IMR-90 (cell line): Measurements from ENCODE around the gene PHEX. TPM values are rescaled to one million over a fixed set of nuclear protein-coding genes. Genes with fewer than 3 reads are reported as not detected.

Experiments used
- ATAC-seq: fragments of 200-7000 bp; cut with Tn5 transposase; 2 replicates; pipeline ENCODE4 v1.9.1; 2020; ENCODE audit warnings: low read depth, mild to moderate bottlenecking, moderate library complexity
- BruUV-seq: library from RNA; stranded (reverse); fragments of 400-500 nt; replicated peaks from 2 replicates; lab custom pipeline; 2021; lab: Mats Ljungman, UMichigan
- CTCF ChIA-PET: fragments of 300-600 bp; formaldehyde crosslinking; extraction: SDS; loops from one replicate; lab custom pipeline; 2021; ENCODE audit warnings: antibody characterized with exemption; lab: Yijun Ruan, JAX
- POLR2A ChIA-PET: fragments of 300-600 bp; sonication (Branson Sonifier 250); formaldehyde crosslinking; loops from one replicate; lab custom pipeline; 2022; ENCODE audit warnings: antibody characterized with exemption; ENCODE audit not compliant: unreplicated experiment; lab: Charles Lee
- DNase-seq: peaks from one replicate; pipeline ENCODE4 v3.0.0; 2013
- H2AFZ ChIP-seq: replicated peaks from 2 replicates; pipeline ENCODE3; 2013; ENCODE audit warnings: low read length, mild to moderate bottlenecking; ENCODE audit not compliant: poor library complexity
- H2AK5ac ChIP-seq: 2 replicates; pipeline ENCODE4 v1.6.1; 2013; ENCODE audit warnings: low read depth, low read length, inconsistent platforms
- H2AK9ac ChIP-seq: replicated peaks from 2 replicates; pipeline ENCODE3; 2013; ENCODE audit warnings: mild to moderate bottlenecking, low read depth, low read length, moderate library complexity; ENCODE audit not compliant: poor library complexity
- H2BK120ac ChIP-seq: 2 replicates; pipeline ENCODE4 v1.6.1; 2013; ENCODE audit warnings: low read depth, low read length, inconsistent platforms
- H2BK15ac ChIP-seq: 3 replicates; pipeline ENCODE4 v1.6.1; 2013; ENCODE audit warnings: low read depth, low read length, inconsistent platforms
- H2BK20ac ChIP-seq: 2 replicates; pipeline ENCODE4 v1.6.1; 2013; ENCODE audit warnings: low read depth, mild to moderate bottlenecking, inconsistent platforms, low read length, moderate library complexity
- H2BK5ac ChIP-seq: 2 replicates; pipeline ENCODE4 v1.6.1; 2013; ENCODE audit warnings: mild to moderate bottlenecking, low read depth, low read length, inconsistent platforms; ENCODE audit not compliant: poor library complexity, severe bottlenecking
- H3K14ac ChIP-seq: replicated peaks from 2 replicates; pipeline ENCODE4 v1.6.1; 2013; ENCODE audit warnings: low read depth, low read length, inconsistent platforms
- H3K18ac ChIP-seq: 2 replicates; pipeline ENCODE4 v1.6.1; 2013; ENCODE audit warnings: low read depth, low read length, control low read depth
- H3K23ac ChIP-seq: 2 replicates; pipeline ENCODE4 v1.6.1; 2013; ENCODE audit warnings: low read depth, low read length, inconsistent platforms
- H3K27ac ChIP-seq: 2 replicates; pipeline ENCODE4 v1.5.1; 2013; ENCODE audit warnings: mild to moderate bottlenecking, control low read depth, low read length; ENCODE audit not compliant: insufficient read depth
- H3K27me3 ChIP-seq: 2 replicates; pipeline ENCODE4 v1.6.1; 2013; ENCODE audit warnings: low read length; ENCODE audit not compliant: control insufficient read depth, insufficient read depth
- H3K36me3 ChIP-seq: 2 replicates; pipeline ENCODE4 v1.6.1; 2013; ENCODE audit warnings: low read length, mixed read lengths; ENCODE audit not compliant: control insufficient read depth, insufficient read depth
- H3K4ac ChIP-seq: 2 replicates; pipeline ENCODE4 v1.6.1; 2013; ENCODE audit warnings: low read depth, low read length, inconsistent platforms
- H3K4me1 ChIP-seq: 2 replicates; pipeline ENCODE4 v1.6.1; 2013; ENCODE audit warnings: low read length, mixed read lengths; ENCODE audit not compliant: control insufficient read depth, insufficient read depth
- H3K4me2 ChIP-seq: 2 replicates; pipeline ENCODE4 v1.6.1; 2013; ENCODE audit warnings: low read depth, mild to moderate bottlenecking, control low read depth, low read length, moderate library complexity
- H3K4me3 ChIP-seq: 2 replicates; pipeline ENCODE4 v1.5.1; 2013; ENCODE audit warnings: low read depth, mild to moderate bottlenecking, control low read depth, low read length, moderate library complexity; ENCODE audit not compliant: insufficient read depth
- H3K56ac ChIP-seq: 2 replicates; pipeline ENCODE4 v1.6.1; 2013; ENCODE audit warnings: low read length, inconsistent platforms; ENCODE audit not compliant: insufficient read depth; ENCODE audit errors: extremely low read depth
- H3K79me1 ChIP-seq, 2 experiments: 2 replicates each; pipeline ENCODE4 v1.6.1; 2013; ENCODE audit warnings: low read length in 2 of 2, inconsistent platforms in 1 of 2, low read depth in 1 of 2
- H3K9ac ChIP-seq: 2 replicates; pipeline ENCODE4 v1.6.1; 2013; ENCODE audit warnings: low read depth, low read length, control low read depth
- H3K9me1 ChIP-seq: 2 replicates; pipeline ENCODE4 v1.6.1; 2013; ENCODE audit warnings: low read length, inconsistent platforms; ENCODE audit not compliant: insufficient read depth
- H3K9me3 ChIP-seq: 2 replicates; pipeline ENCODE4 v1.6.1; 2013; ENCODE audit warnings: low read length; ENCODE audit not compliant: control insufficient read depth, insufficient read depth
- H4K20me1 ChIP-seq: 2 replicates; pipeline ENCODE4 v1.6.1; 2013; ENCODE audit warnings: low read length, inconsistent platforms; ENCODE audit not compliant: insufficient read depth
- H4K5ac ChIP-seq: 2 replicates; pipeline ENCODE4 v1.6.1; 2013; ENCODE audit warnings: mild to moderate bottlenecking, low read depth, low read length, control low read depth
- H4K8ac ChIP-seq, 2 experiments: 2 replicates each; pipeline ENCODE4 v1.6.1; 2013; ENCODE audit warnings: low read depth in 2 of 2, low read length in 2 of 2, control low read depth in 1 of 2, inconsistent platforms in 1 of 2
- H4K91ac ChIP-seq: 2 replicates; pipeline ENCODE4 v1.6.1; 2013; ENCODE audit warnings: low read depth, low read length, inconsistent platforms; ENCODE audit not compliant: insufficient read depth
- CHD1 ChIP-seq: IDR thresholded peaks from 2 replicates; pipeline ENCODE4 v1.6.1; 2012; ENCODE audit warnings: low read depth, low read length, improper control_type of control experiment
- MAFK ChIP-seq: IDR thresholded peaks from 2 replicates; pipeline ENCODE4 v1.6.1; 2012; ENCODE audit warnings: low read depth, low read length, improper control_type of control experiment
- NFE2L2 ChIP-seq: fragments of 150-350 bp; IDR thresholded peaks from 2 replicates; pipeline ENCODE4 v1.6.1; 2016; ENCODE audit warnings: low read depth, mild to moderate bottlenecking, low read length
- RAD21 ChIP-seq: IDR thresholded peaks from 2 replicates; pipeline ENCODE4 v1.6.1; 2012; ENCODE audit warnings: low read length, improper control_type of control experiment
- RFX5 ChIP-seq: IDR thresholded peaks from 2 replicates; pipeline ENCODE4 v1.8.0; 2012; ENCODE audit warnings: low read depth, mild to moderate bottlenecking, low read length, moderate library complexity
- WGBS, 2 experiments: methylation state at CpG; one replicate each; pipeline versions ENCODE4 v1.1.5 to v1.1.7; 2013; ENCODE audit warnings: missing lambda C conversion rate in 2 of 2; ENCODE audit not compliant: insufficient read length in 1 of 2; ENCODE audit errors: extremely low coverage in 2 of 2; 5-methylcytosine and 5-hydroxymethylcytosine counted together
- dilution Hi-C: fragments of 300-500 bp; cut with HindIII; formaldehyde crosslinking; loops from one replicate; pipeline ENCODE4 v1.14.3; 2018; ENCODE audit warnings: low sequenced_read_pairs; ENCODE audit not compliant: unreplicated experiment
- in situ Hi-C: fragments of 300-500 bp; cut with MboI; formaldehyde crosslinking; loops from 3 replicates; pipeline ENCODE4 v1.14.3; 2019; ENCODE audit warnings: low sequenced_read_pairs, inconsistent platforms, mixed read lengths
- intact Hi-C: fragments of 100-400 bp; cut with micrococcal nuclease; formaldehyde crosslinking; loops from 2 replicates; pipeline ENCODE4 v1.10.0; 2022
- polyA plus RNA-seq, 3 experiments: library from polyadenylated mRNA; depleted of rRNA; stranded (reverse); fragments of >200 nt; gene quantifications; 2 replicates each; pipeline ENCODE4 v1.2.3, GENCODE V29; 2012; ENCODE audit warnings: low replicate concordance in 1 of 3
- total RNA-seq: library from RNA; depleted of rRNA; stranded (reverse); fragments of >200 nt; gene quantifications from 2 replicates; pipeline ENCODE4 v1.2.3, GENCODE V29; 2012

The PHEX gene
- total and polyA plus RNA-seq, 2 of the 4 experiments (the other 2 are of a cell fraction) = 0.10 to 0.18 TPM

- H2AFZ ChIP-seq = no peak overlapping the region
- H2BK15ac ChIP-seq = no peak overlapping the region
- no peak overlapping the region for H3K27ac ChIP-seq
- no peak overlapping the region for H4K91ac ChIP-seq
- no peak overlapping the region for H2AK9ac ChIP-seq
- no TSS peak for BruUV-seq
- peaks cover 4% of the 10 kb centered on the region for H3K4me1 ChIP-seq
- no peak for DNase-seq
- TF ChIP-seq RFX5 (no peak), NFE2L2 (no peak), RAD21 (no peak), CHD1 (no peak), MAFK (no peak)
- CTCF ChIA-PET = no interaction called here
- H3K18ac ChIP-seq = peak overlapping the region; percentile 58; the same call in 1 of the 2 replicates
- H4K5ac ChIP-seq = no peak overlapping the region
- in situ Hi-C loops (no loop called here), intact Hi-C loops (no loop called here), dilution Hi-C loops (no loop called here)
- no peak overlapping the region for H3K4me3 ChIP-seq
- H3K56ac ChIP-seq = no peak overlapping the region
- no peaks in the 10 kb centered on the region for H3K79me1 ChIP-seq
- H2AK5ac ChIP-seq = no peak overlapping the region
- no peaks in the 10 kb centered on the region for H3K9me3 ChIP-seq
- no peak overlapping the region for H2BK20ac ChIP-seq
- H2BK5ac ChIP-seq = no peak overlapping the region
- no peak overlapping the region for H3K4me2 ChIP-seq
- POLR2A ChIA-PET = no interaction called here
- no peaks in the 10 kb centered on the region for H4K20me1 ChIP-seq
- H3K9me1 ChIP-seq = no peaks in the 10 kb centered on the region
- H3K36me3 ChIP-seq = no peaks in the 10 kb centered on the region
- H3K14ac ChIP-seq = no peak overlapping the region
- no peak overlapping the region for H4K8ac ChIP-seq
- H3K27me3 ChIP-seq = no peaks in the 10 kb centered on the region
- no peak overlapping the region for H3K9ac ChIP-seq
- ATAC-seq = no peak
- no peak overlapping the region for H2BK120ac ChIP-seq
- WGBS, 2 experiments = 60% methylated on average over 1 of the region's 1 CpG; no CpG with 5 or more reads in 1 of the 2 experiments
- no peak overlapping the region for H3K4ac ChIP-seq
- no peak overlapping the region for H3K23ac ChIP-seq
Observed at GRCh38 chrX:22059775-22060174, 27.6 kb downstream of the PHEX start.
